ENCODE data around the gene AKAP6. TPM values are rescaled to one million over a fixed set of nuclear protein-coding genes. Genes with fewer than 3 reads are reported as not detected.

Gene AKAP6
- total and polyA plus RNA-seq, 2 of the 8 experiments (the other 6 are each of a cell fraction or from before 2014, with no cell fraction given), result 0.09 to 0.89 TPM

GRCh38 chr14:32286602-32287001 is 42.5 kb upstream of the AKAP6 start:
- H3K36me3 ChIP-seq (ENCODE audit: control insufficient read depth in 2 of 4, insufficient read depth in 4 of 4, low read length in 3 of 4), result no peaks in the 10 kb centered on the region
- no peak overlapping the region for H3K14ac ChIP-seq (ENCODE audit: insufficient read length)
- DNase-seq (ENCODE audit: low read depth in 1 of 2, low spot score in 2 of 2) (no peak), FAIRE-seq (no peak)
- no peak overlapping the region for H3K23ac ChIP-seq (ENCODE audit: insufficient read length)
- H2BK120ac ChIP-seq (replicated peaks; ENCODE audit: low read depth, low read length), result no peak overlapping the region
- H3K9me3 ChIP-seq (ENCODE audit: insufficient read depth in 2 of 2, low read depth in 1 of 2, low read length in 1 of 2), result no peaks in the 10 kb centered on the region; a peak in 2 of 4 replicates
- H2AK5ac ChIP-seq (ENCODE audit: low read depth, low read length), result no peak overlapping the region
- H2AFZ ChIP-seq (ENCODE audit: low read length), result no peak overlapping the region
- H3K56ac ChIP-seq (replicated peaks; ENCODE audit: insufficient read length, low read depth, low read length), result no peak overlapping the region
- H3K4me1 ChIP-seq (replicated peaks in 1 of 4; ENCODE audit: control insufficient read depth in 3 of 4, insufficient read depth in 4 of 4, low read length in 3 of 4), result no peaks in the 10 kb centered on the region
- H4K91ac ChIP-seq (replicated peaks; ENCODE audit: insufficient read length, low read length), result no peak overlapping the region
- H3K27me3 ChIP-seq (replicated peaks in 1 of 4; ENCODE audit: control insufficient read depth in 3 of 4, extremely low read depth in 1 of 4, insufficient read depth in 3 of 4, low read length in 3 of 4), result no peaks in the 10 kb centered on the region
- ChIA-PET POLR2A (ENCODE audit: partially characterized antibody) (no interaction called here), CTCF (ENCODE audit: partially characterized antibody) (no interaction called here)
- H4K20me1 ChIP-seq (replicated peaks in 1 of 2; ENCODE audit: control insufficient read depth in 1 of 2, insufficient read depth in 2 of 2, low read length in 2 of 2), result no peaks in the 10 kb centered on the region
- no peak overlapping the region for H3K27ac ChIP-seq (ENCODE audit: low read depth, low read length)
- H3K9ac ChIP-seq (replicated peaks in 1 of 4; ENCODE audit: extremely low read depth in 1 of 4, low read depth in 3 of 4, low read length in 3 of 4), result no peak overlapping the region
- H3K18ac ChIP-seq (ENCODE audit: extremely low read depth, low read length), result no peak overlapping the region
- no peak overlapping the region for H2BK15ac ChIP-seq (ENCODE audit: low read length)
- no peak overlapping the region for H2BK12ac ChIP-seq (ENCODE audit: low read depth, low read length)
- H3K23me2 ChIP-seq (ENCODE audit: low read depth, low read length), result no peaks in the 10 kb centered on the region
- no peaks in the 10 kb centered on the region for H3K79me2 ChIP-seq (ENCODE audit: control insufficient read depth in 1 of 2, insufficient read depth in 2 of 2, low read length in 2 of 2)
- no peak overlapping the region for H4K5ac ChIP-seq (ENCODE audit: insufficient read length, low read depth, low read length)
- no peak overlapping the region for H3K4me3 ChIP-seq (ENCODE audit: extremely low read depth in 1 of 4, insufficient read depth in 2 of 4, low read depth in 3 of 4, low read length in 4 of 4)
- no peak overlapping the region for H3K4ac ChIP-seq (replicated peaks; ENCODE audit: insufficient read length, low read depth, low read length)
- no peak overlapping the region for H3K4me2 ChIP-seq (ENCODE audit: insufficient read depth in 1 of 2, low read depth in 2 of 2, low read length in 2 of 2)
- 95% methylated on average over 1 of the region's 1 CpG; no CpG with 5 or more reads in 1 of the 2 experiments for WGBS, 2 experiments (ENCODE audit: extremely low coverage in 1 of 2, insufficient coverage in 1 of 2, insufficient read length in 1 of 2, insufficient replicate concordance in 2 of 2, low coverage in 1 of 2, low lambda C conversion rate in 2 of 2, missing lambda C conversion rate in 1 of 2)
- no peak overlapping the region for H4K8ac ChIP-seq (ENCODE audit: extremely low read depth, insufficient read depth, low read length)
- H2BK5ac ChIP-seq (ENCODE audit: low read depth, low read length), result no peak overlapping the region
- no peak overlapping the region for H2BK20ac ChIP-seq (ENCODE audit: low read length)
- H3K79me1 ChIP-seq (ENCODE audit: low read depth, low read length), result no peaks in the 10 kb centered on the region
- TF ChIP-seq HDAC6 (IDR thresholded peaks at IDR 0.05; ENCODE audit: low read depth, low read length), result no peak
- TF ChIP-seq ASH2L (IDR thresholded peaks at IDR 0.05; ENCODE audit: low read length), result no peak
- no peak for TF ChIP-seq GABPA (IDR thresholded peaks at IDR 0.05; ENCODE audit: borderline replicate concordance, insufficient read depth, low read length)
- TF ChIP-seq BACH1 (IDR thresholded peaks at IDR 0.05; ENCODE audit: low read length), result no peak
- TF ChIP-seq CHD1 (IDR thresholded peaks at IDR 0.05; ENCODE audit: low read depth, low read length), result no peak
- TF ChIP-seq, protein P1, sequence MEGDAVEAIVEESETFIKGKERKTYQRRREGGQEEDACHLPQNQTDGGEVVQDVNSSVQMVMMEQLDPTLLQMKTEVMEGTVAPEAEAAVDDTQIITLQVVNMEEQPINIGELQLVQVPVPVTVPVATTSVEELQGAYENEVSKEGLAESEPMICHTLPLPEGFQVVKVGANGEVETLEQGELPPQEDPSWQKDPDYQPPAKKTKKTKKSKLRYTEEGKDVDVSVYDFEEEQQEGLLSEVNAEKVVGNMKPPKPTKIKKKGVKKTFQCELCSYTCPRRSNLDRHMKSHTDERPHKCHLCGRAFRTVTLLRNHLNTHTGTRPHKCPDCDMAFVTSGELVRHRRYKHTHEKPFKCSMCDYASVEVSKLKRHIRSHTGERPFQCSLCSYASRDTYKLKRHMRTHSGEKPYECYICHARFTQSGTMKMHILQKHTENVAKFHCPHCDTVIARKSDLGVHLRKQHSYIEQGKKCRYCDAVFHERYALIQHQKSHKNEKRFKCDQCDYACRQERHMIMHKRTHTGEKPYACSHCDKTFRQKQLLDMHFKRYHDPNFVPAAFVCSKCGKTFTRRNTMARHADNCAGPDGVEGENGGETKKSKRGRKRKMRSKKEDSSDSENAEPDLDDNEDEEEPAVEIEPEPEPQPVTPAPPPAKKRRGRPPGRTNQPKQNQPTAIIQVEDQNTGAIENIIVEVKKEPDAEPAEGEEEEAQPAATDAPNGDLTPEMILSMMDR (IDR thresholded peaks at IDR 0.05; ENCODE audit: control extremely low read depth in 1 of 3, insufficient read depth in 1 of 3, low read depth in 1 of 3, low read length in 3 of 3), result no peak
- no peak for TF ChIP-seq POLR2AphosphoS5 (IDR thresholded peaks at IDR 0.05; ENCODE audit: low read depth, low read length)
- no peak for TF ChIP-seq SRF (IDR thresholded peaks at IDR 0.05; ENCODE audit: low read depth, low read length)
- no peak for TF ChIP-seq SAP30 (IDR thresholded peaks at IDR 0.05; ENCODE audit: insufficient read depth, insufficient replicate concordance, low read length)
- TF ChIP-seq RFX5 (IDR thresholded peaks at IDR 0.05; ENCODE audit: borderline replicate concordance, low read depth, low read length), result no peak
- TF ChIP-seq BCL11A (IDR thresholded peaks at IDR 0.05; ENCODE audit: low read depth in 2 of 2, low read length in 2 of 2), result no peak
- TF ChIP-seq FOSL1 (IDR thresholded peaks at IDR 0.05; ENCODE audit: insufficient read depth, low read depth, low read length), result no peak
- TF ChIP-seq KDM1A (IDR thresholded peaks at IDR 0.05; ENCODE audit: borderline replicate concordance, low read length), result no peak
